ENCODE results near the gene WNK3. TPM values are rescaled to one million over a fixed set of nuclear protein-coding genes. Genes with fewer than 3 reads are reported as not detected.
"Not testable (repeated sequence)": the region's sequence is repeated elsewhere in the genome, so short reads cannot be mapped to it uniquely, and the experiment has no call there.

Gene WNK3
- total RNA-seq (2014; rRNA removed; shearing (Covaris generic)): 4.3 and 4.7 TPM in 2 replicates

GRCh38 chrX:54357414-54358377 is at the start of gene WNK3:
TSS of gene WNK3 (minus strand) at chrX:54358046.
- Histone ChIP-seq H3K4me3 (peak within 1 kb of the TSS; percentile 77), H3K27ac (peak within 1 kb of the TSS; percentile 54), H3K9me3 (replicated peaks) (no peaks in the 10 kb centered on the region), H3K4me1 (no peaks in the 10 kb centered on the region), H3K27me3 (no peaks in the 10 kb centered on the region), H3K36me3 (no peaks in the 10 kb centered on the region)
- peak; percentile 82 to 83 for DNase-seq

GRCh38 chrX:54407266-54407665 is 49.4 kb upstream of the WNK3 start:
- Histone ChIP-seq H3K4me3 (no peak overlapping the region), H3K4me1 (peaks cover 3% of the 10 kb centered on the region; the same call in 1 of the 2 replicates), H3K36me3 (no peaks in the 10 kb centered on the region), H3K27me3 (no peaks in the 10 kb centered on the region), H3K27ac (no peak overlapping the region), H3K9me3 (replicated peaks) (no peaks in the 10 kb centered on the region)
- no peak for DNase-seq

GRCh38 chrX:54397113-54397512 is 39.3 kb upstream of the WNK3 start:
- DNase-seq: no peak
- Histone ChIP-seq H3K9me3 (replicated peaks) (no peaks in the 10 kb centered on the region), H3K4me1 (no peaks in the 10 kb centered on the region), H3K27ac (no peak overlapping the region), H3K36me3 (no peaks in the 10 kb centered on the region), H3K4me3 (no peak overlapping the region), H3K27me3 (no peaks in the 10 kb centered on the region)

GRCh38 chrX:54386314-54386713 is 28.5 kb upstream of the WNK3 start:
- no peaks in the 10 kb centered on the region for H3K9me3 ChIP-seq (replicated peaks)
- no peak overlapping the region for H3K27ac ChIP-seq
- H3K4me3 ChIP-seq: no peak overlapping the region
- no peak for DNase-seq
- H3K36me3 ChIP-seq: no peaks in the 10 kb centered on the region
- no peaks in the 10 kb centered on the region for H3K27me3 ChIP-seq
- no peaks in the 10 kb centered on the region for H3K4me1 ChIP-seq

- not testable (repeated sequence) for H3K27ac ChIP-seq; H3K27me3 ChIP-seq; DNase-seq; H3K4me1 ChIP-seq; H3K4me3 ChIP-seq; H3K9me3 ChIP-seq (replicated peaks); H3K36me3 ChIP-seq
Measured at GRCh38 chrX:54384661-54385060, 26.8 kb upstream of the WNK3 start.

GRCh38 chrX:54359408-54359807 is 1.6 kb upstream of the WNK3 start:
- no peaks in the 10 kb centered on the region for H3K36me3 ChIP-seq
- no peak for DNase-seq
- H3K4me3 ChIP-seq: no peak overlapping the region
- H3K27me3 ChIP-seq: no peaks in the 10 kb centered on the region
- no peak overlapping the region for H3K27ac ChIP-seq
- H3K9me3 ChIP-seq (replicated peaks): no peaks in the 10 kb centered on the region
- H3K4me1 ChIP-seq: no peaks in the 10 kb centered on the region

GRCh38 chrX:54358424-54359211 is 772 bp upstream of the WNK3 start:
- Histone ChIP-seq H3K9me3 (replicated peaks) (no peaks in the 10 kb centered on the region), H3K27me3 (no peaks in the 10 kb centered on the region), H3K36me3 (no peaks in the 10 kb centered on the region), H3K27ac (no peak overlapping the region; the same call in 1 of the 2 replicates), H3K4me1 (no peaks in the 10 kb centered on the region), H3K4me3 (peak overlapping the region; percentile 77)
- DNase-seq: peak in 1 of 2 experiments; percentile 19

GRCh38 chrX:54352677-54353076 is 5.2 kb downstream of the WNK3 start:
- H3K27ac ChIP-seq: no peak overlapping the region
- H3K36me3 ChIP-seq: no peaks in the 10 kb centered on the region
- H3K4me1 ChIP-seq: no peaks in the 10 kb centered on the region
- H3K4me3 ChIP-seq: no peak overlapping the region
- no peaks in the 10 kb centered on the region for H3K27me3 ChIP-seq
- H3K9me3 ChIP-seq (replicated peaks): no peaks in the 10 kb centered on the region
- DNase-seq: no peak

GRCh38 chrX:54337383-54337782 is 20.5 kb downstream of the WNK3 start:
- not testable (repeated sequence) for H3K27me3 ChIP-seq, H3K36me3 ChIP-seq, H3K4me1 ChIP-seq

GRCh38 chrX:54325077-54325476 is 32.8 kb downstream of the WNK3 start:
- Histone ChIP-seq H3K36me3 (no peaks in the 10 kb centered on the region), H3K4me1 (no peaks in the 10 kb centered on the region), H3K4me3 (no peak overlapping the region), H3K9me3 (replicated peaks) (no peaks in the 10 kb centered on the region), H3K27ac (no peak overlapping the region), H3K27me3 (no peaks in the 10 kb centered on the region)
- DNase-seq: no peak

More at GRCh38 chrX:54337383-54337782, 20.5 kb downstream of the WNK3 start:
- DNase-seq; H3K27ac ChIP-seq; H3K9me3 ChIP-seq (replicated peaks); H3K4me3 ChIP-seq: not testable (repeated sequence)

- DNase-seq: no peak
- no peaks in the 10 kb centered on the region for H3K9me3 ChIP-seq (replicated peaks)
Measured at GRCh38 chrX:54320067-54320466, 37.8 kb downstream of the WNK3 start.

GRCh38 chrX:54306379-54306778 is 51.5 kb downstream of the WNK3 start:
- DNase-seq: no peak
- Histone ChIP-seq H3K27me3 (no peaks in the 10 kb centered on the region), H3K4me3 (no peak overlapping the region), H3K9me3 (replicated peaks) (no peaks in the 10 kb centered on the region), H3K4me1 (no peaks in the 10 kb centered on the region), H3K27ac (no peak overlapping the region), H3K36me3 (no peaks in the 10 kb centered on the region)

More at GRCh38 chrX:54320067-54320466, 37.8 kb downstream of the WNK3 start:
- H3K4me3 ChIP-seq: no peak overlapping the region
- no peak overlapping the region for H3K27ac ChIP-seq
- H3K27me3 ChIP-seq: no peaks in the 10 kb centered on the region
- no peaks in the 10 kb centered on the region for H3K36me3 ChIP-seq
- H3K4me1 ChIP-seq: no peaks in the 10 kb centered on the region

- H3K4me3 ChIP-seq: no peak overlapping the region
- no peak for DNase-seq
- no peaks in the 10 kb centered on the region for H3K4me1 ChIP-seq
- H3K36me3 ChIP-seq: no peaks in the 10 kb centered on the region
- H3K27me3 ChIP-seq: no peaks in the 10 kb centered on the region
- no peak overlapping the region for H3K27ac ChIP-seq
- H3K9me3 ChIP-seq (replicated peaks): no peaks in the 10 kb centered on the region
Measured at GRCh38 chrX:54301516-54301915, 56.3 kb downstream of the WNK3 start.

- Histone ChIP-seq H3K27ac (no peak overlapping the region), H3K36me3 (no peaks in the 10 kb centered on the region), H3K27me3 (no peaks in the 10 kb centered on the region), H3K4me1 (no peaks in the 10 kb centered on the region), H3K9me3 (replicated peaks) (no peaks in the 10 kb centered on the region), H3K4me3 (no peak overlapping the region)
- no peak for DNase-seq
Measured at GRCh38 chrX:54294306-54294705, 63.5 kb downstream of the WNK3 start.

GRCh38 chrX:54292755-54293154 is 65.1 kb downstream of the WNK3 start:
- no peaks in the 10 kb centered on the region for H3K4me1 ChIP-seq
- H3K27me3 ChIP-seq: no peaks in the 10 kb centered on the region
- no peaks in the 10 kb centered on the region for H3K9me3 ChIP-seq (replicated peaks)
- no peak for DNase-seq
- no peak overlapping the region for H3K4me3 ChIP-seq
- no peak overlapping the region for H3K27ac ChIP-seq
- H3K36me3 ChIP-seq: no peaks in the 10 kb centered on the region

Data from SJCRH30 (cell line).